Upper lobe of left lung (tissue), 6 donors: Measurements from ENCODE around the gene RP9. TPM values are rescaled to one million over a fixed set of nuclear protein-coding genes. Genes with fewer than 3 reads are reported as not detected.

Experiments used
- ATAC-seq, 2 donors: fragments of 200-7000 bp; cut with Tn5 transposase; one replicate each; pipeline ENCODE4 v1.9.1; 2022; ENCODE audit warnings: mild to moderate bottlenecking in 2 of 2, moderate library complexity in 2 of 2; ENCODE audit not compliant: low FRiP score in 2 of 2
- DNase-seq, 2 donors: peaks; one replicate each; pipeline ENCODE4 v3.0.0-alpha.2; 2019 to 2020
- H3K27ac ChIP-seq, 4 donors: fragments of 200-600 bp; sonication (generic); one replicate each; pipeline ENCODE4 v1.5.1; 2016 to 2019
- H3K27me3 ChIP-seq, 4 donors: fragments of 200-600 bp; sonication (generic); one replicate each; pipeline ENCODE4 v1.5.1; 2017 to 2019
- H3K36me3 ChIP-seq, 4 donors: fragments of 200-600 bp; sonication (generic); one replicate each; pipeline ENCODE4 v1.5.1; 2016 to 2019
- H3K4me1 ChIP-seq, 4 donors: fragments of 200-600 bp; sonication (generic); one replicate each; pipeline ENCODE4 v1.5.1; 2018 to 2019
- H3K4me3 ChIP-seq, 4 donors: fragments of 200-600 bp; sonication (generic); one replicate each; pipeline ENCODE4 v1.5.1; 2017 to 2019; ENCODE audit warnings: mild to moderate bottlenecking in 2 of 4, moderate library complexity in 1 of 4
- H3K9me3 ChIP-seq, 4 donors: fragments of 200-600 bp; sonication (generic); one replicate each; pipeline ENCODE4 v1.5.1; 2018 to 2019
- CTCF ChIP-seq, 6 experiments: fragments of 450-650 bp in 4 of 6; fragments of 200-600 bp in 2 of 6; sonication (generic) in 2 of 6; IDR thresholded peaks; one replicate each; pipeline ENCODE4 v1.5.1; 2016 to 2019; ENCODE audit warnings: antibody characterized with exemption in 6 of 6
- EP300 ChIP-seq, 4 donors: sonication (generic); formaldehyde crosslinking; IDR thresholded peaks; one replicate each; pipeline ENCODE4 v1.5.1; 2017; ENCODE audit warnings: antibody characterized with exemption in 4 of 4, control low read depth in 2 of 4
- POLR2A ChIP-seq, 4 donors: fragments of 450-650 bp; IDR thresholded peaks; one replicate each; pipeline ENCODE4 v1.5.1; 2016 to 2017; ENCODE audit warnings: antibody characterized with exemption in 4 of 4, mild to moderate bottlenecking in 2 of 4
- POLR2AphosphoS5 ChIP-seq, 2 donors: sonication (generic); formaldehyde crosslinking; IDR thresholded peaks; one replicate each; pipeline ENCODE4 v1.5.1; 2017; ENCODE audit warnings: antibody characterized with exemption in 2 of 2
- WGBS, 2 donors: methylation state at CpG; one replicate each; pipeline ENCODE4 v1.1.5; 2017 to 2018; 5-methylcytosine and 5-hydroxymethylcytosine counted together
- total RNA-seq, 6 donors: library from RNA; depleted of rRNA in 4 of 6; stranded (reverse); fragments of >200 nt in 4 of 6; gene quantifications; one replicate each; pipeline versions ENCODE4 v1.1.0 to v1.2.1, GENCODE V29; 2016 to 2021
- donor health status: DM: no; HTN: no; CAD: no; lungs with moderate emphysema.
- donor health status: DM: no; HTN: yes; CAD: no; lungs with severe emphysema.

The RP9 gene
- total RNA-seq, 6 donors from 2014 or later = 5.9 to 15.7 (median 11.9) TPM

GRCh38 chr7:33079763-33080690 lies 29.2 kb downstream of the RP9 start:
- Histone ChIP-seq H3K27ac (no peak overlapping the region), H3K27me3 (no peaks in the 10 kb centered on the region), H3K4me1 (no peaks in the 10 kb centered on the region), H3K4me3 (no peak overlapping the region), H3K9me3 (no peaks in the 10 kb centered on the region), H3K36me3 (no peaks in the 10 kb centered on the region)
- DNase-seq (no peak), ATAC-seq (no peak)
- TF ChIP-seq EP300 (IDR thresholded peaks at IDR 0.05) (no peak), POLR2A (IDR thresholded peaks at IDR 0.05) (no peak), CTCF (IDR thresholded peaks at IDR 0.05) (no peak), POLR2AphosphoS5 (IDR thresholded peaks at IDR 0.05) (no peak)
- WGBS, 2 donors = 91 to 93% methylated on average over 9 of the region's 9 CpGs

- DNase-seq (no peak), ATAC-seq (no peak)
- TF ChIP-seq CTCF (IDR thresholded peaks at IDR 0.05) (no peak), POLR2A (IDR thresholded peaks at IDR 0.05) (no peak), EP300 (IDR thresholded peaks at IDR 0.05) (no peak), POLR2AphosphoS5 (IDR thresholded peaks at IDR 0.05) (no peak)
- no peaks in the 10 kb centered on the region for H3K36me3 ChIP-seq
- no peaks in the 10 kb centered on the region for H3K9me3 ChIP-seq
- no peaks in the 10 kb centered on the region for H3K27me3 ChIP-seq
- no peak overlapping the region for H3K4me3 ChIP-seq
- no peaks in the 10 kb centered on the region for H3K4me1 ChIP-seq
- 78 to 86% methylated on average over 2 of the region's 2 CpGs for WGBS, 2 donors
- H3K27ac ChIP-seq = no peak overlapping the region
These were observed 30.1 kb downstream of the RP9 start for GRCh38 chr7:33079096-33079495.

GRCh38 chr7:33076737-33077136 lies 32.5 kb downstream of the RP9 start:
- TF ChIP-seq POLR2A (IDR thresholded peaks at IDR 0.05) (no peak), CTCF (IDR thresholded peaks at IDR 0.05) (no peak), EP300 (IDR thresholded peaks at IDR 0.05) (no peak), POLR2AphosphoS5 (IDR thresholded peaks at IDR 0.05) (no peak)
- no peak overlapping the region for H3K4me3 ChIP-seq
- H3K27me3 ChIP-seq = no peaks in the 10 kb centered on the region
- no peak for DNase-seq
- no peaks in the 10 kb centered on the region for H3K9me3 ChIP-seq
- H3K36me3 ChIP-seq = no peaks in the 10 kb centered on the region
- ATAC-seq = no peak
- no peaks in the 10 kb centered on the region for H3K4me1 ChIP-seq
- WGBS, 2 donors = 59 to 83% methylated on average over 3 of the region's 3 CpGs
- no peak overlapping the region for H3K27ac ChIP-seq

GRCh38 chr7:33075818-33076518 lies 33.2 kb downstream of the RP9 start:
- WGBS, 2 donors = 83 to 89% methylated on average over 3 of the region's 3 CpGs
- ATAC-seq (no peak), DNase-seq (no peak)
- Histone ChIP-seq H3K4me1 (no peaks in the 10 kb centered on the region), H3K27me3 (no peaks in the 10 kb centered on the region), H3K36me3 (no peaks in the 10 kb centered on the region), H3K4me3 (no peak overlapping the region), H3K9me3 (no peaks in the 10 kb centered on the region), H3K27ac (no peak overlapping the region)
- TF ChIP-seq EP300 (IDR thresholded peaks at IDR 0.05) = no peak
- TF ChIP-seq CTCF (IDR thresholded peaks at IDR 0.05) = no peak
- TF ChIP-seq POLR2AphosphoS5 (IDR thresholded peaks at IDR 0.05) = no peak
- TF ChIP-seq POLR2A (IDR thresholded peaks at IDR 0.05) = no peak
